A673 (cell line): ENCODE results near the gene GRIK3. TPM values are rescaled to one million over a fixed set of nuclear protein-coding genes. Genes with fewer than 3 reads are reported as not detected.

Source experiments
- BruUV-seq: library from RNA; stranded (reverse); fragments of 400-500 nt; replicated peaks from 2 replicates; lab custom pipeline; 2021; lab: Mats Ljungman, UMichigan
- CTCF ChIA-PET: fragments of 300-600 bp; sonication (Branson Sonifier 250); formaldehyde crosslinking; loops from one replicate; lab custom pipeline; 2022; ENCODE audit warnings: antibody characterized with exemption; lab: Charles Lee
- POLR2A ChIA-PET: fragments of 300-600 bp; sonication (Branson Sonifier 250); formaldehyde crosslinking; loops from one replicate; lab custom pipeline; 2022; ENCODE audit warnings: antibody characterized with exemption; ENCODE audit not compliant: low non-redundant PET; lab: Charles Lee
- DNase-seq: peaks from one replicate; pipeline ENCODE4 v3.0.0-alpha.2; 2015; ENCODE audit warnings: low spot score
- H3K27ac ChIP-seq: fragments of 200-600 bp; sonication (generic); 2 replicates; pipeline ENCODE4 v1.5.1; 2016; ENCODE audit warnings: mixed run types, low read depth, mild to moderate bottlenecking, mixed read lengths, antibody characterized with exemption, low read length; ENCODE audit not compliant: poor library complexity, severe bottlenecking
- H3K27me3 ChIP-seq: fragments of 200-600 bp; sonication (generic); replicated peaks from 2 replicates; pipeline ENCODE4 v1.6.1; 2017; ENCODE audit warnings: mixed run types, low read depth, mild to moderate bottlenecking, mixed read lengths, antibody characterized with exemption, low read length; ENCODE audit not compliant: insufficient read depth, poor library complexity
- H3K36me3 ChIP-seq: fragments of 200-600 bp; sonication (generic); 2 replicates; pipeline ENCODE4 v1.6.1; 2016; ENCODE audit warnings: mixed run types, mild to moderate bottlenecking, mixed read lengths, antibody characterized with exemption, low read length; ENCODE audit not compliant: insufficient read depth, poor library complexity, severe bottlenecking
- H3K4me1 ChIP-seq: fragments of 200-600 bp; sonication (generic); 2 replicates; pipeline ENCODE4 v1.6.1; 2017; ENCODE audit warnings: mixed run types, mild to moderate bottlenecking, mixed read lengths, antibody characterized with exemption, low read length; ENCODE audit not compliant: insufficient read depth, poor library complexity, severe bottlenecking
- H3K4me3 ChIP-seq: fragments of 200-600 bp; sonication (generic); 2 replicates; pipeline ENCODE4 v1.5.1; 2016; ENCODE audit warnings: low read depth, mixed run types, mild to moderate bottlenecking, mixed read lengths, low read length; ENCODE audit not compliant: poor library complexity, severe bottlenecking
- H3K9me3 ChIP-seq: fragments of 200-600 bp; sonication (generic); 2 replicates; pipeline ENCODE4 v1.6.1; 2016; ENCODE audit warnings: mixed run types, low read depth, mild to moderate bottlenecking, mixed read lengths, antibody characterized with exemption, low read length; ENCODE audit not compliant: poor library complexity, severe bottlenecking
- EZH2 ChIP-seq: fragments of 200-600 bp; sonication (generic); IDR thresholded peaks from 2 replicates; pipeline ENCODE4 v1.6.1; 2017; ENCODE audit warnings: borderline replicate concordance, low read depth, mild to moderate bottlenecking, mixed read lengths, antibody characterized with exemption, low read length; ENCODE audit not compliant: poor library complexity, severe bottlenecking
- intact Hi-C: fragments of 100-400 bp; cut with micrococcal nuclease; formaldehyde crosslinking; loops from one replicate; pipeline ENCODE4 v1.10.0; 2022; ENCODE audit not compliant: unreplicated experiment
- total RNA-seq: library from RNA; stranded (reverse); gene quantifications from 2 replicates; pipeline ENCODE4 v1.2.3, GENCODE V29; 2021
- TF ChIP-seq, protein P1 (sequence below): fragments of 300-800, 200-600 bp; sonication (generic); conservative IDR thresholded peaks from 2 replicates; pipeline ENCODE4 v1.5.1; 2017; ENCODE audit warnings: low read depth, mild to moderate bottlenecking, antibody characterized with exemption, low read length, moderate library complexity, mixed read lengths

GRIK3 gene
- total RNA-seq, 1 experiment from 2014 or later = 0.17 TPM

DNA sequence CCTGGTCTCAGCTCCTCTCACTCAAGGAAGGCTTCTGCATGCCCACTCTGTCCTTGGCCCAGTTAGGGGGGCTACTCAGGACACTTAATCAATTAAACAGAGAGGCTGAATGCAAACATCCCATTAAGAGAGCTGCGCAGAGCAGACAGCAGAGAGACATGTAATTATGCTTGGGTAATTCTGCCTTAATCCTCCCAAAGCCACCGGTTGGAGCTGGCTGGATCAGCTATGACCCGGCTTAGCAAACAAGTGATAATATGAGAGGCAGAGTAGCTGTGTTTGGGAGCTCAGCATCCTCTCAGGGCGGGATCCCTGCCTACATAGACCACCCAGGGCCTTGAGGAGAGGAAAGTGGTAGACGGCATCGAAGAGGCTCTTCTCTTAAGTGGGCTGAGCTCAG, 183.2 kb downstream of the GRIK3 start:
- Histone ChIP-seq H3K27ac (no peak overlapping the region), H3K4me1 (no peaks in the 10 kb centered on the region), H3K36me3 (no peaks in the 10 kb centered on the region), H3K27me3 (peaks cover 47% of the 10 kb centered on the region), H3K4me3 (no peak overlapping the region), H3K9me3 (no peaks in the 10 kb centered on the region)
- no TSS peak for BruUV-seq
- ChIA-PET POLR2A (no interaction called here), CTCF (no interaction called here)
- no peak for DNase-seq
- no peak for TF ChIP-seq EZH2
- intact Hi-C loops = no loop called here

DNA sequence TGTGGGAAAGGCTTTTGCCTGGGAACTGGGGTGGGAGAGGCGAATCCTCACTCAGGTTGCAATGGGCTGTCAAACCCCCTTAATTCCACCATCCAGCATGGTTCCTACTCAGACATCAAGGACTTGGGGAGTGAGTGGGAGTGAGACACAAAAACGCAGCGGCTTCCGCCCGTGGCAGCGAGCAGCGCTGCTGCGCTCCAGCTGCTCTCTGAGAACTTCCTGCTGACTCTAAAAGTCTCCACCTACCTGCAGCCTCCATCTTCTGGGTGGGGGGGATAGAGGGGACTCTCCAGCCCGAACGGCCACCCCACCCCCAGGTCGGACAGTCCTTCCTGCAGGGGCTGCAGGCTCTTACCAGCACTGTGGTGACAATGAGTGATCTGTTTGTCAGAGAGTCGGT, 184.4 kb downstream of the GRIK3 start:
- H3K9me3 ChIP-seq = no peaks in the 10 kb centered on the region
- H3K27me3 ChIP-seq = peaks cover 47% of the 10 kb centered on the region
- no peak overlapping the region for H3K27ac ChIP-seq
- DNase-seq = no peak
- no peak overlapping the region for H3K4me3 ChIP-seq
- ChIA-PET POLR2A (no interaction called here), CTCF (no interaction called here)
- TF ChIP-seq, protein P1, sequence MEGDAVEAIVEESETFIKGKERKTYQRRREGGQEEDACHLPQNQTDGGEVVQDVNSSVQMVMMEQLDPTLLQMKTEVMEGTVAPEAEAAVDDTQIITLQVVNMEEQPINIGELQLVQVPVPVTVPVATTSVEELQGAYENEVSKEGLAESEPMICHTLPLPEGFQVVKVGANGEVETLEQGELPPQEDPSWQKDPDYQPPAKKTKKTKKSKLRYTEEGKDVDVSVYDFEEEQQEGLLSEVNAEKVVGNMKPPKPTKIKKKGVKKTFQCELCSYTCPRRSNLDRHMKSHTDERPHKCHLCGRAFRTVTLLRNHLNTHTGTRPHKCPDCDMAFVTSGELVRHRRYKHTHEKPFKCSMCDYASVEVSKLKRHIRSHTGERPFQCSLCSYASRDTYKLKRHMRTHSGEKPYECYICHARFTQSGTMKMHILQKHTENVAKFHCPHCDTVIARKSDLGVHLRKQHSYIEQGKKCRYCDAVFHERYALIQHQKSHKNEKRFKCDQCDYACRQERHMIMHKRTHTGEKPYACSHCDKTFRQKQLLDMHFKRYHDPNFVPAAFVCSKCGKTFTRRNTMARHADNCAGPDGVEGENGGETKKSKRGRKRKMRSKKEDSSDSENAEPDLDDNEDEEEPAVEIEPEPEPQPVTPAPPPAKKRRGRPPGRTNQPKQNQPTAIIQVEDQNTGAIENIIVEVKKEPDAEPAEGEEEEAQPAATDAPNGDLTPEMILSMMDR = no peak
- TF ChIP-seq EZH2 = no peak
- no peaks in the 10 kb centered on the region for H3K4me1 ChIP-seq
- intact Hi-C loops = no loop called here
- H3K36me3 ChIP-seq = no peaks in the 10 kb centered on the region
- no TSS peak for BruUV-seq

DNA sequence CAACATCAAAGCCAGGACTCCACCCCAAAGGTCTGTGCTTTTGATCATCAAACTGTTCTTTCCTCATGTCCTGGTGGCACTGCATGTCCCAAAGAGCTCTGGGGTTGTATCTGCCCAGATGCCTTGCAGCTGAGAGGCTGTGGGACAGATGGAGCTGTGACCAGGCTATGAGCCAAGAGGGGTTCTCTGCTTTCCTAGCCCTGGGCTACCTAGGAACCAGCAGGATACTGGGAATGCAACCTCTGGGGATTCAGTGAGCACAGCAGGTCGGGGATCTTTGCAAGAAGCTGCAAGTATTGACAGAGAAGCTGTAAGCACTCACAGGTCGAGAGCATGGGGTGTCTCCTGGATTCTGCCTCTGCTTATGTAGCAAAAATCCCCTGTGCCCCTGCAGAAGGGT, 186.6 kb downstream of the GRIK3 start:
- intact Hi-C loops = no loop called here
- CTCF ChIA-PET = no interaction called here
- no peak overlapping the region for H3K27ac ChIP-seq
- H3K4me3 ChIP-seq = no peak overlapping the region
- BruUV-seq = no TSS peak
- H3K27me3 ChIP-seq = peaks cover 47% of the 10 kb centered on the region
- TF ChIP-seq EZH2 = no peak
- TF ChIP-seq, protein P1 = no peak
- H3K36me3 ChIP-seq = no peaks in the 10 kb centered on the region
- H3K9me3 ChIP-seq = no peaks in the 10 kb centered on the region
- no peak for DNase-seq
- no peaks in the 10 kb centered on the region for H3K4me1 ChIP-seq
- POLR2A ChIA-PET = no interaction called here

DNA sequence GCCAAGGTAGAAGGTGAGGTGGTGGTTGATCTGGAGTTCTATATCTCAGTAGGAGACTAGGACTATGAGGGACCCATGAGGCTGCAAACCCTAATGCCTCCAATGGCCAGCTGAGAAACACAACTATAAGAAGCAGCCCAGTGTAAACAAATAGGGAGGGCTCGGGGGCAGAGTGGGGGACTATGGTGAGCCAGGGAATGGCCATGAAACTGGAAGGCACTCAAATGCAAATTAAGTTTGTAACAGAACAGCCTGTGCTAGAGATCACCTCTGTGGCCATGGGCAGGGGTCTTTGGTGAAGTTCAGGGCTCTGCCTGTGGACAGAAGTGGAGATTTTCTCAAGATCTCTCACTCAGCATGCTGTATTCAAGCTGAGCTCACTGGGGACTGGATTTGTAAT, 187.1 kb downstream of the GRIK3 start:
- CTCF ChIA-PET = no interaction called here
- POLR2A ChIA-PET = no interaction called here
- Histone ChIP-seq H3K4me1 (no peaks in the 10 kb centered on the region), H3K9me3 (no peaks in the 10 kb centered on the region), H3K27me3 (peaks cover 47% of the 10 kb centered on the region), H3K36me3 (no peaks in the 10 kb centered on the region), H3K27ac (no peak overlapping the region), H3K4me3 (no peak overlapping the region)
- BruUV-seq = no TSS peak
- intact Hi-C loops = no loop called here
- DNase-seq = no peak
- no peak for TF ChIP-seq EZH2
- TF ChIP-seq, protein P1 = no peak
